ENCODE results near the gene PTBP2.

Gene PTBP2

GRCh38 chr1:96730574-96731298 is 9.2 kb downstream of the PTBP2 start:
- Histone ChIP-seq H3K4me3 (no peak overlapping the region), H3K36me3 (peaks cover 0 to 10% (median 3%) of the 10 kb centered on the region in 3 donors), H3K4me1 (peaks cover 0 to 52% (median 7%) of the 10 kb centered on the region in 4 donors), H3K27ac (no peak overlapping the region), H3K27me3 (no peaks in the 10 kb centered on the region), H3K9me3 (no peaks in the 10 kb centered on the region)
- no peak for DNase-seq
- no peak for TF ChIP-seq CTCF (IDR thresholded peaks at IDR 0.05)
- intact Hi-C loops (cut with DNase I; ENCODE audit: low total_unique reads): no loop called here

DNA sequence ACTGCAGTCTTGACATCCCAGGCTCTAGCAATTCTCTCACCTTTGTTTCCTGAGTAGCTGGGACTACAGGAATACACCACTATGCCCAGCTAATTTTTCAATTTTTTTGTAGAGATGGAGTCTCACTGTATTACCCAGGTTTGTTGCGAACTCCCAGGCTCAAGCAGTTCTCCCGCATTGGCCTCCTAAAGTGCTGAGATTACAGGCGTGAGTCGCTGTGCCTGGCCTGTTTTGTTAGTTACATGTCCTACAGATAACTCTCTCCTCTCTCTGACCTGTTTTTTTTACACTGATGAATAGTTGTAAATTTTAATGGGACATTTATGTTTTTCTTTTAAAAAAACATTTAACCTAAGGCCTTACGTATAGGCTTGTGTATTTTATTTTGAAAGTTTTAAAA is 19.8 kb downstream of the PTBP2 start:
- Histone ChIP-seq H3K27ac (no peak overlapping the region), H3K4me1 (peaks cover 0 to 46% (median 3%) of the 10 kb centered on the region in 4 donors), H3K36me3 (peaks cover 0 to 10% (median 6%) of the 10 kb centered on the region in 3 donors), H3K9me3 (no peaks in the 10 kb centered on the region), H3K4me3 (no peak overlapping the region), H3K27me3 (no peaks in the 10 kb centered on the region)
- no peak for TF ChIP-seq CTCF (IDR thresholded peaks at IDR 0.05)
- intact Hi-C loops (cut with DNase I; ENCODE audit: low total_unique reads): no loop called here
- DNase-seq: no peak

DNA sequence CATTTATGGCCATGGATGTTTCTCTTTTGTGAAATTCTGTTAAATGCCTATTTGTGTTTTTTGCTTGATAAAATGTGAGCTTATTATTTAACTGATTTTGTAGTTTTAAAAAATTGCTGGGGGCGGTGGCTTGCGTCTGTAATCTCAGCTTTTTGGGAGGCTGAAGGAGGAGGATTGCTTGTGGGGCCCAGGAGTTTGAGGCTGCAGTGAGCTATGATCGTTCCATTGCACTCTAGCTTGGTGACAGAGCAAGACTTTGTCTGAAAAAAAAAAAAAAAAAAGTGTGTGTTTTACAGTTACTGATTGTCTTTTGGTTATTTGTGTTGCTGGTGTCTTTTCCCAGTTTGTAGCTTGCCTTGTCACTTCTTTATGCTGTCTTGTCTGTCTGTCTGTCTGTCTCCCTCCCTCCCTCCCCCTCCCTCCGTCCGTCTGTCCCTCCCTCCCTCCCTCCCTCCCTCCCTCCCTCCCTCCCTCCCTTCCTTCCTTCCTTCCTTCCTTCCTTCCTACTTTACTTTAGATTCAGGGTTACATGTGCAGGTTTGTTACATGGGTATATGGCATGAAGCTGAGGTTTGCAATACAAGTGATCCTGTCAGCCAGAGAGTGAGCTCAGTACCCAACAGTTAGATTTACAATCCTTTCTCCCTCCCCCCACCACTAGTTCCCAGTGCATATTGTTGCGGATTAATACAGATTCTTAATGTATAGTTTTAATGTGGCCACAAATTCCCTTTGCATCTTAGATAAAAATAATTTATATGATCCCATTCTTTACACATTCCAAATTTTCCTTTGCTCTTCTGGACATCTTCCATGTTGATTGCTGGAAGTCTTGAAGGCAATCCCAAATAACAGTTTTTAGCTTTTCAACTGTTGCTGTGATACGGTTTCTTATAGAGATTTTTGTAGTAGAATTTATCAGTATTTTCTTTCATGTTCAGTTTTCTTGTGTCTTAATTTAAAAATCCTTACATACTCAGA is 25.1 kb downstream of the PTBP2 start:
- no peaks in the 10 kb centered on the region for H3K9me3 ChIP-seq
- peaks cover 0 to 6% (median under 1%) of the 10 kb centered on the region in 3 donors for H3K36me3 ChIP-seq
- no peaks in the 10 kb centered on the region for H3K27me3 ChIP-seq
- TF ChIP-seq CTCF (IDR thresholded peaks at IDR 0.05): no peak
- peaks cover 0 to 64% (median 7%) of the 10 kb centered on the region in 4 donors for H3K4me1 ChIP-seq
- no peak for DNase-seq
- intact Hi-C loops (cut with DNase I; ENCODE audit: low total_unique reads): no loop called here
- no peak overlapping the region for H3K27ac ChIP-seq
- no peak overlapping the region for H3K4me3 ChIP-seq

DNA sequence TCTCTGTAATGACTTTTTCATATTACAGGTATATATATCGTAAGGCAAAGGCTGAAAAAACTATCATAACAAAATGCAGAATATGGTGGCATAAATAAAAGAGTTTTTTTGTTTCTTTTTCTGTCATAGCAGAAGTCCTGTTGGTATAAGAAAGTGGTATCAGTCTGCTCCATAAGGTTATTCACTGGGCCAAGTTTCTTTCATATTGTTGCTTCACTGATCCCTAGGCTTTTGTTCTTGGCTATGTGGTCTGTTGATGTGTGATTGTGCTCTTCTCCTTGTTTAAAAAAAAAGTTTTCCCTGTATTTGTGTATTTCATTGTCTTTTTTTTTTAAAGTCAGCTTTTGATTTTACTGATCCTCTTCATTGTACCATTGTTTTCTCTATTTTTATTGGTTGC is 26.0 kb downstream of the PTBP2 start:
- intact Hi-C loops (cut with DNase I; ENCODE audit: low total_unique reads): no loop called here
- Histone ChIP-seq H3K36me3 (peaks cover 8 to 11% (median 9%) of the 10 kb centered on the region in 3 donors), H3K4me1 (peaks cover 0 to 62% (median 6%) of the 10 kb centered on the region in 4 donors), H3K27me3 (no peaks in the 10 kb centered on the region), H3K9me3 (no peaks in the 10 kb centered on the region), H3K4me3 (no peak overlapping the region), H3K27ac (no peak overlapping the region)
- TF ChIP-seq CTCF (IDR thresholded peaks at IDR 0.05): no peak
- no peak for DNase-seq

GRCh38 chr1:96748078-96748477 is 26.5 kb downstream of the PTBP2 start:
- DNase-seq: no peak
- intact Hi-C loops (cut with DNase I; ENCODE audit: low total_unique reads): no loop called here
- H3K4me1 ChIP-seq: peaks cover 0 to 57% (median 6%) of the 10 kb centered on the region in 4 donors
- TF ChIP-seq CTCF (IDR thresholded peaks at IDR 0.05): no peak
- H3K9me3 ChIP-seq: no peaks in the 10 kb centered on the region
- no peaks in the 10 kb centered on the region for H3K27me3 ChIP-seq
- no peak overlapping the region for H3K4me3 ChIP-seq
- H3K27ac ChIP-seq: no peak overlapping the region
- peaks cover 13 to 16% (median 13%) of the 10 kb centered on the region in 3 donors for H3K36me3 ChIP-seq
